ENCODE data around the gene PXDN.

DNA sequence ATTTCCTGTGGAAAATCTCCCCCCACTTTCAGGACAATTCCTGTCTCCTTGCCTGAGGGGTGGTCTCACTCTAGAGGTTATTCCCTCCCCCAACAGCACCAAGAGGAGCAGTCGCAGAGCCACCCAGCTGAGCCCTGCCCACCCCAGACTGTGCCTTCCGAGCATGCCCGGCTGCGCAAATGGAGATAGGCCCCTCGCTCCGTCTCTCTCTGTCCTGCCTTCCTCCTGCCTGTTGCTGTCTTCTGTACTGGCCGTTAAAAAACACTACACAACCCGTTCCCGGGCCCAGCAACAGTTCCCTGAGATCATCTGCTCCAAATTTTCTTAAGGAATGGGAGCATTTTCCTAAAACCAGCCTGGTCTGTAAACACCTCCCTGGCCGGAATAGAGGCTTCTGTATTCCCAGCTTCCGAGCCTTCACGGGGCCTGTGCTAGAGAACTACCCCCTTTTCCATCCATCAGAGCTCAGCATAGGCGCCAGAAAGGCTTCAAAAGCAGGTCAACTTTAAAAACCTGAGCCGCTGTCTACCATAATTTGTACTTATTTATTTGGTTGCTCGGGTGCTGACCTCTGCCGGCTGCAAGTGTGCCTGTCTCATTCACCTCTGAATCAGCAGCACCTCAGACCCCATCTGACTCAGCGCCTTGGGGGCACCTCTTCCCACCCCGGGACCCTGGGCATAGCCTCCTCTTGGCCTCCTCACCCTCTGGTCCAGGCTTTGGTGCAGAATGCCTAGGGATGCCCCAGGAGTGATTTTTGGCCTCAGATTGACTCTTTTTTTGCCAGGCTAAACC, 159.4 kb downstream of the PXDN start:
- TF ChIP-seq, protein P1, sequence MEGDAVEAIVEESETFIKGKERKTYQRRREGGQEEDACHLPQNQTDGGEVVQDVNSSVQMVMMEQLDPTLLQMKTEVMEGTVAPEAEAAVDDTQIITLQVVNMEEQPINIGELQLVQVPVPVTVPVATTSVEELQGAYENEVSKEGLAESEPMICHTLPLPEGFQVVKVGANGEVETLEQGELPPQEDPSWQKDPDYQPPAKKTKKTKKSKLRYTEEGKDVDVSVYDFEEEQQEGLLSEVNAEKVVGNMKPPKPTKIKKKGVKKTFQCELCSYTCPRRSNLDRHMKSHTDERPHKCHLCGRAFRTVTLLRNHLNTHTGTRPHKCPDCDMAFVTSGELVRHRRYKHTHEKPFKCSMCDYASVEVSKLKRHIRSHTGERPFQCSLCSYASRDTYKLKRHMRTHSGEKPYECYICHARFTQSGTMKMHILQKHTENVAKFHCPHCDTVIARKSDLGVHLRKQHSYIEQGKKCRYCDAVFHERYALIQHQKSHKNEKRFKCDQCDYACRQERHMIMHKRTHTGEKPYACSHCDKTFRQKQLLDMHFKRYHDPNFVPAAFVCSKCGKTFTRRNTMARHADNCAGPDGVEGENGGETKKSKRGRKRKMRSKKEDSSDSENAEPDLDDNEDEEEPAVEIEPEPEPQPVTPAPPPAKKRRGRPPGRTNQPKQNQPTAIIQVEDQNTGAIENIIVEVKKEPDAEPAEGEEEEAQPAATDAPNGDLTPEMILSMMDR (IDR thresholded peaks at IDR 0.05) = no peak
- no peak for TF ChIP-seq POLR2A (IDR thresholded peaks at IDR 0.05)
